ENCODE data around the gene NELL2.

GRCh38 chr12:44875417-44875953 lies 630 bp downstream of the NELL2 start:
- TF ChIP-seq CTCF (IDR thresholded peaks at IDR 0.05) (no peak), POLR2A (IDR thresholded peaks at IDR 0.05) (no peak)

Data from vagina (tissue), 2 donors.